Natural killer cell (primary cell): Measurements from ENCODE around the gene ABCB4. TPM values are rescaled to one million over a fixed set of nuclear protein-coding genes. Genes with fewer than 3 reads are reported as not detected.

Experiments
- ATAC-seq, 3 donors: fragments of 150-1000 bp in 2 of 3; fragments of 200-7000 bp in 1 of 3; cut with Tn5 transposase; 1 replicate in 1 of 3; 2 replicates in 2 of 3; pipeline ENCODE4 v1.10.0; 2021; ENCODE audit warnings: mild to moderate bottlenecking in 2 of 3, moderate library complexity in 2 of 3
- DNase-seq, 2 donors: peaks; one replicate each; pipeline versions ENCODE4 v3.0.0 to v3.0.0-alpha.2; 2013 to 2021; ENCODE audit warnings: mixed read lengths in 1 of 2
- H3K27ac ChIP-seq: one replicate; pipeline ENCODE4 v1.5.1; 2013; ENCODE audit warnings: mild to moderate bottlenecking, low read length
- H3K27me3 ChIP-seq: one replicate; pipeline ENCODE4 v1.6.1; 2013; ENCODE audit warnings: low read length; ENCODE audit not compliant: control insufficient read depth, insufficient read depth
- H3K36me3 ChIP-seq: one replicate; pipeline ENCODE4 v1.6.1; 2013; ENCODE audit warnings: low read length; ENCODE audit not compliant: control insufficient read depth, insufficient read depth
- H3K4me1 ChIP-seq: one replicate; pipeline ENCODE4 v1.6.1; 2013; ENCODE audit warnings: low read length; ENCODE audit not compliant: control insufficient read depth, insufficient read depth
- H3K4me3 ChIP-seq: one replicate; pipeline ENCODE4 v1.5.1; 2013; ENCODE audit warnings: low read length
- H3K9me3 ChIP-seq: one replicate; pipeline ENCODE4 v1.6.1; 2013; ENCODE audit warnings: low read length; ENCODE audit not compliant: control insufficient read depth, insufficient read depth
- H3K27ac Mint-ChIP-seq, 2 donors: one replicate each; pipeline ENCODE4 v1.8.0; 2022; ENCODE audit warnings: mild to moderate bottlenecking in 2 of 2, mixed read lengths in 2 of 2, moderate library complexity in 1 of 2
- H3K27me3 Mint-ChIP-seq, 2 donors: one replicate each; pipeline ENCODE4 v1.8.0; 2022; ENCODE audit warnings: low read depth in 2 of 2, mixed read lengths in 2 of 2
- H3K36me3 Mint-ChIP-seq: one replicate; pipeline ENCODE4 v1.8.0; 2022; ENCODE audit warnings: mixed read lengths
- H3K4me1 Mint-ChIP-seq, 2 donors: one replicate each; pipeline ENCODE4 v1.8.0; 2022; ENCODE audit warnings: mixed read lengths in 2 of 2
- H3K4me3 Mint-ChIP-seq: one replicate; pipeline ENCODE4 v1.8.0; 2022; ENCODE audit warnings: mild to moderate bottlenecking, moderate library complexity, mixed read lengths
- H3K9me3 Mint-ChIP-seq, 2 donors: one replicate each; pipeline ENCODE4 v1.8.0; 2022; ENCODE audit warnings: mixed read lengths in 2 of 2
- WGBS: methylation state at CpG from one replicate; pipeline ENCODE4 v1.1.7; 2013; ENCODE audit warnings: missing lambda C conversion rate; ENCODE audit not compliant: insufficient coverage; 5-methylcytosine and 5-hydroxymethylcytosine counted together
- intact Hi-C: fragments of 100-400 bp; cut with micrococcal nuclease; formaldehyde crosslinking; loops from one replicate; pipeline ENCODE4 v1.14.2; 2022
- total RNA-seq, 4 donors: library from RNA; stranded (reverse); fragments of 120-200 nt in 1 of 4; gene quantifications; one replicate each; pipeline versions ENCODE4 v1.2.3 to v1.2.4, GENCODE V29; 2013 to 2022
- TF ChIP-seq, protein P1 (sequence below): fragments of 200-600 bp; IDR thresholded peaks from one replicate; pipeline ENCODE4 v1.8.0; 2022; ENCODE audit warnings: antibody characterized with exemption

Gene ABCB4
- total RNA-seq, 3 donors from 2014 or later (not counting 1 experiment from before 2014, with no cell fraction given) = 0.14 to 0.63 (median 0.50) TPM

DNA sequence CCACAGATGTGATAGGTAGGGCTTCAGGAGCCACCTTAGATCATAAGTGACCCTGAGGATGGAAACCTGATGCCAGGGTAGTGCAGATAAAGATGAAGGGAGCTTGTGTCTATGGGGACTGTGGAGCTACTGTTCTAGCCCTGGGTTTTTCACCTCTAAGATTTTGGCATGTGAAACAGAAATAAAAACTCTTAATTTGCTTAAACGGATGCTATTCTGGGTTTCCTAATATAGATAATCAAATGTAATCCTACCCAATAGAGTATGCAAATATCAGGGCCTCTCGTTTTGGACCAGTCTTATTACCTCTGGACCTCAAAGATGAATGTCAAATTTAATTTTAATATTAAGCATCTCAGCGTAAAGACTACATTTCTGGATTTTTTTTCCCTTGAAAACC lies 49.3 kb downstream of the ABCB4 start:
- H3K27ac Mint-ChIP-seq = no peak overlapping the region
- Histone ChIP-seq H3K27ac (no peak overlapping the region), H3K9me3 (no peaks in the 10 kb centered on the region), H3K4me1 (no peaks in the 10 kb centered on the region), H3K36me3 (no peaks in the 10 kb centered on the region), H3K27me3 (no peaks in the 10 kb centered on the region), H3K4me3 (no peak overlapping the region)
- H3K27me3 Mint-ChIP-seq = peaks cover 0 to 12% of the 10 kb centered on the region in 2 donors
- H3K4me1 Mint-ChIP-seq = no peaks in the 10 kb centered on the region
- no peaks in the 10 kb centered on the region for H3K36me3 Mint-ChIP-seq
- no peaks in the 10 kb centered on the region for H3K9me3 Mint-ChIP-seq
- no peak overlapping the region for H3K4me3 Mint-ChIP-seq
- 63% methylated on average over 1 of the region's 3 CpGs for WGBS
- TF ChIP-seq, protein P1, sequence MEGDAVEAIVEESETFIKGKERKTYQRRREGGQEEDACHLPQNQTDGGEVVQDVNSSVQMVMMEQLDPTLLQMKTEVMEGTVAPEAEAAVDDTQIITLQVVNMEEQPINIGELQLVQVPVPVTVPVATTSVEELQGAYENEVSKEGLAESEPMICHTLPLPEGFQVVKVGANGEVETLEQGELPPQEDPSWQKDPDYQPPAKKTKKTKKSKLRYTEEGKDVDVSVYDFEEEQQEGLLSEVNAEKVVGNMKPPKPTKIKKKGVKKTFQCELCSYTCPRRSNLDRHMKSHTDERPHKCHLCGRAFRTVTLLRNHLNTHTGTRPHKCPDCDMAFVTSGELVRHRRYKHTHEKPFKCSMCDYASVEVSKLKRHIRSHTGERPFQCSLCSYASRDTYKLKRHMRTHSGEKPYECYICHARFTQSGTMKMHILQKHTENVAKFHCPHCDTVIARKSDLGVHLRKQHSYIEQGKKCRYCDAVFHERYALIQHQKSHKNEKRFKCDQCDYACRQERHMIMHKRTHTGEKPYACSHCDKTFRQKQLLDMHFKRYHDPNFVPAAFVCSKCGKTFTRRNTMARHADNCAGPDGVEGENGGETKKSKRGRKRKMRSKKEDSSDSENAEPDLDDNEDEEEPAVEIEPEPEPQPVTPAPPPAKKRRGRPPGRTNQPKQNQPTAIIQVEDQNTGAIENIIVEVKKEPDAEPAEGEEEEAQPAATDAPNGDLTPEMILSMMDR = no peak
- ATAC-seq = no peak
- intact Hi-C loops = no loop called here
- DNase-seq = no peak

DNA sequence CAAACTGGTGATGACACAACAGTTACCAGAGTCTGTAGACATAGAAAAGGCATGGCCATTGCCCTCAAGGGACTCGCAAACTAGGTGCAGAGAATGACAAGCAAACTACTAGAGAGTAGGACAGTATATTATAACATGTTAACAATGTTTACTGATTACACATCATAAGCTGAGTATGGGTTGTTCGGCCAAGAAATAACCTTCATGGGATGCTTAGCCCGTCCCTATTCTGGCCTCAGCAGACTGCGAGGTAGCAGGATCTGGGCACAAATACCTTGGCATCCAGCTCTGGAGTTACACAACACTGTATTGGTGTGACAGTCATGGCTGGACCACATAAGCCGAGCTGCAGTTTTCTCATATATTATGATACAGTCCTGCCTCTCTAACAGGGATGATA lies 51.4 kb downstream of the ABCB4 start:
- intact Hi-C loops = no loop called here
- no peak overlapping the region for H3K27ac Mint-ChIP-seq
- no peaks in the 10 kb centered on the region for H3K4me1 ChIP-seq
- H3K4me1 Mint-ChIP-seq = no peaks in the 10 kb centered on the region
- no peaks in the 10 kb centered on the region for H3K27me3 ChIP-seq
- TF ChIP-seq, protein P1 = no peak
- WGBS = 83% methylated on average over 5 of the region's 5 CpGs
- no peak overlapping the region for H3K4me3 ChIP-seq
- peaks cover 0 to 12% of the 10 kb centered on the region in 2 donors for H3K27me3 Mint-ChIP-seq
- H3K36me3 ChIP-seq = no peaks in the 10 kb centered on the region
- H3K9me3 Mint-ChIP-seq = no peaks in the 10 kb centered on the region
- DNase-seq (no peak), ATAC-seq (no peak)
- H3K4me3 Mint-ChIP-seq = no peak overlapping the region
- H3K9me3 ChIP-seq = no peaks in the 10 kb centered on the region
- H3K36me3 Mint-ChIP-seq = no peaks in the 10 kb centered on the region
- no peak overlapping the region for H3K27ac ChIP-seq

DNA sequence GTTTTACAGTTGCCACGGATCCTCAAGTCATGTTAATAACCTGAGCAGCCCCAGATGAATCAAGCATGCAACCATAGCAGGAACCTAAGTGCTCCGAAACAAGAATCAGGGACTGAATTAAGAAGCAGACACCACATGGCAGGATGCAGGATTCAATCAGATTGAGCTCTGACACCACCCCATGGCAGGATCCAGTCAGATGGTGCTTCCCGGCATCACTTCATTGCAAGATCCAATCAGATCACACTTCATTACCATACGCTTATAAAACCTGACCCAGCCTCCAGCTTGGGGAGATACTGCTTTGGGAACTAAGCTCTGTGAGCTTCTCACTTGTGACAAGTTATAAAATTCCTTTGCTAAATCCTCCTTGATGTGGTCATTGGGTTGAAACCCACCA lies 55.3 kb downstream of the ABCB4 start:
- no peak for ATAC-seq
- H3K36me3 Mint-ChIP-seq = no peaks in the 10 kb centered on the region
- no peak overlapping the region for H3K4me3 Mint-ChIP-seq
- DNase-seq = no peak
- no peaks in the 10 kb centered on the region for H3K4me1 Mint-ChIP-seq
- TF ChIP-seq, protein P1 = no peak
- Histone ChIP-seq H3K4me1 (no peaks in the 10 kb centered on the region), H3K4me3 (no peak overlapping the region), H3K36me3 (no peaks in the 10 kb centered on the region), H3K9me3 (no peaks in the 10 kb centered on the region), H3K27ac (no peak overlapping the region), H3K27me3 (no peaks in the 10 kb centered on the region)
- H3K27ac Mint-ChIP-seq = no peak overlapping the region
- H3K9me3 Mint-ChIP-seq = no peaks in the 10 kb centered on the region
- intact Hi-C loops = no loop called here
- H3K27me3 Mint-ChIP-seq = peaks cover 5 to 7% of the 10 kb centered on the region in 2 donors
- WGBS = 87% methylated on average over 4 of the region's 4 CpGs
